HG02852 (cell line): ENCODE results near the gene MIS12.

ENCODE experiments used
- ATAC-seq: cut with Tn5 transposase; IDR thresholded peaks from one replicate; pipeline ENCODE4 v1.9.1; 2021; ENCODE audit warnings: mild to moderate bottlenecking, moderate library complexity; ENCODE audit not compliant: unreplicated experiment

Gene MIS12, protein sequence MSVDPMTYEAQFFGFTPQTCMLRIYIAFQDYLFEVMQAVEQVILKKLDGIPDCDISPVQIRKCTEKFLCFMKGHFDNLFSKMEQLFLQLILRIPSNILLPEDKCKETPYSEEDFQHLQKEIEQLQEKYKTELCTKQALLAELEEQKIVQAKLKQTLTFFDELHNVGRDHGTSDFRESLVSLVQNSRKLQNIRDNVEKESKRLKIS

GRCh38 chr17:5486206-5487124 is at the start of gene MIS12:
Gene MIS12 (plus strand): TSS chr17:5486566. CDS start chr17:5488863, 2,297 bp downstream.
- ATAC-seq = peak; percentile 83

GRCh38 chr17:5437721-5438317 is 48.5 kb upstream of the MIS12 start:
- no peak for ATAC-seq

DNA sequence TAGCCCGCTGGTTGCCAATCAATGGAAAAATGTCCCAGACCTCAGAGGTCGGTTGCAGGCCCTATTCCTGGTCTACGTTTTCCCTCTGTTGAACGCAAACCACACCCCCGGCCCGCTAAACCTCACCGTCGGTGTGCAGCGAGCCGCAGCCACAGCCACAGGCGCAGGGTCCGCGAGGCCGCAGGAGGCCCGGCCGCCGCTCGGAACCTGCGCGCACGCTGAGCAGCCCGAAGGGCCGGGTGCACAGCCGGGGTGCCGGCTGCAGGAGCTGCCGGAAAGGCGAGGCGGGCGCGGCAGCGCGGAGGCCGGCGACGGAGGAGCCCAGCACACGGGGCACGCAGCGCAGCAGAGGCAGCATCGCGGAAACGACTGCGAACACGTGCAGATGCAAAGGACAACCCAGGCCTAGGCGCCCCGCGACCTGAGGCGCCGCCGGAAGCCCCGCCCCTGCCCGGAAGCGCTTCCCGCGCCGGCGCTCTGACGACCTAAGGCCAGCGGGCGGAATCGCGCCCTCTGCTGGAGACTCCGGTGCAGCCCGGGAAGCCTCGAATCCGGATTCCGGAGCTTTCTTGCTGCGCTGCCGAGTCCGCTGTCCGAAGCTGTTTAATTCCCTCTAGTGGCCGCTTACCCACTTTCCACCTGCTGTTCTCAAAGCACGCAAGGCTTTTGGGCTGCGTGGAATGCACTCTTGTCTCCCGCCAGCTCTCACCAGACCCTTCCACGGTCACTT is 47.5 kb upstream of the MIS12 start, which contains the start of gene C1QBP:
Gene C1QBP (minus strand): TSS at position 440 of the 730 bp plus-strand sequence. CDS start 82 bp downstream, at position 358.
- ATAC-seq = peak; percentile 79

GRCh38 chr17:5439446-5439764 is 47.0 kb upstream of the MIS12 start:
- no peak for ATAC-seq

GRCh38 chr17:5443728-5444127 is 42.6 kb upstream of the MIS12 start:
- ATAC-seq = no peak

DNA sequence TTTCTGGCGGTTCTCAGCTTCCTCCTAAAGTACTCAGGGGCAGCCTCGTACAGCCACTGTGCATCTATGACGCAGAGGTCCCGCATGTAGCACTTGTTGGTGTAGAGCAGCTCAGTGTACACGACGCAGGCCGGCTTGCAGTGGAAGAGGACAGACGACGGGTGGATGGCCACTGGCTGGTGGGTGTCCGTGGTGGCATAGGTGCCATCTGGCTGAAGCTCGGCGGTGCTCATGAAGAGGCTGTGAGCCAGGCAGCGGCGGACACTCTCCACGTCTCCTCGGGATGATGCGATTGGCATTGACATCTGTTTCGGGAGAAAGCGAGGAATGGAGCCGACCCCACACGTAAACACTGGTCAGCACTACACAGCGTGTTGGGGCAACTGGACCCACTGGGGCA is 42.2 kb upstream of the MIS12 start:
- no peak for ATAC-seq

DNA sequence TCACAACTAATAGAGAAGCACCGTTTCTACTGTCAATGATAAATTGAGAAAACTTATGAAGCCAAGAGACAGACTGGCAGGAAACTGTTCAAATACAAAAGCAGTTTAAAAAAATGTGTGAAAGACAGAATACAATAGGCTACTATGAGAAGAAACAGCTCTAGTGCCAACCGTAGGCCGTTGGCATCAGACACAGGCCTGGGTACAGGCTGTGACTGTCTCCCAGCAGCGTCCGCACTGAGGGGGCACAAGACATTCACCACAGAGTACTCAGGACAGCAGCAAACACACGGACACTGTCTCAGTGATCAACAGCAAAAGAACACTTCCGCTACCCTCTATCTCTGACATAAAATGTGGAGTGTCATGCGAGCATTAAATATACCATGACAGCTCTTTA is 39.6 kb upstream of the MIS12 start:
- ATAC-seq = no peak

DNA sequence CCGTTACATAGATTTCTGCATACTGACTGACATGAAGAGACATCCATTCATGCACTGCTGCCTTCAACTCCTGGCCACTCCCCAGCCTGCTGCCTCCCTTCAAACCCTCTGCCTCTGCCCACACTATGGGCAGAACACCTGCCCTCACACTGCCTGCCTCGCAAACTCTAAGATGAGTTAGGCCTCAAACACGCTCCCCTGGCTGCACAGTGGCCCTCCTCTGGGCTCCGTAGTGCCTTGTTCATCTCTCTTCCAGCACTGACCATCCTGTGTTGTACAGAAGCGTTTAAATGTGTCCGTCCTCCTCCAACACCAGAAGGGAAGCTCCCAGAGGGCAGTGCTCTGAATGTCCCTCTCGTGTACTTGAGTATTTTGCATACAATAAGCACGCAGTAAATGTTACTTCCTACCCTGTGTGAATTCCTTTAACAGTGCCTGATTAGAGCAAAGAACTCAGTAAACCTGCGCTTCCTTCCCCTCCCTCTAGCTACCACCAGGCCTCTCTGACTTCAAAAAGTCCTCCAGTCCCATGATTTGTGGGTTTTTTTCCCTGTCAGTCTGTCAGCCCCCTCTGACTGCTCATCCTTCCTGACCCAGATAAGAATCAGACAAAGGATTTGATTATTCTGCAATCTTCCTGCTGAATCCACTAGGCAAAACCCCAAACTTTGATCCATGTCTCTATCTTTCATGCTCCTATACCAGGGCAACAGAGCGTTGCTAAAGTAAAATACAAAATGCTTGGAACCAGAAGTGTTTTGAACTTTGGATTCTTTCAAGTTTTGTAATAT is 21.5 kb upstream of the MIS12 start:
- ATAC-seq = no peak

- ATAC-seq = no peak
These were observed 20.1 kb upstream of the MIS12 start for GRCh38 chr17:5466295-5466694.

- no peak for ATAC-seq
These were observed 18.9 kb upstream of the MIS12 start for GRCh38 chr17:5467416-5467815.

GRCh38 chr17:5468075-5468473 is 18.3 kb upstream of the MIS12 start:
- ATAC-seq = peak; percentile 18

- ATAC-seq = no peak
These were observed 13.9 kb upstream of the MIS12 start for GRCh38 chr17:5472511-5472910.

GRCh38 chr17:5473906-5474305 is 12.5 kb upstream of the MIS12 start:
- ATAC-seq = no peak

- no peak for ATAC-seq
These were observed 7.4 kb upstream of the MIS12 start for GRCh38 chr17:5478992-5479391.

DNA sequence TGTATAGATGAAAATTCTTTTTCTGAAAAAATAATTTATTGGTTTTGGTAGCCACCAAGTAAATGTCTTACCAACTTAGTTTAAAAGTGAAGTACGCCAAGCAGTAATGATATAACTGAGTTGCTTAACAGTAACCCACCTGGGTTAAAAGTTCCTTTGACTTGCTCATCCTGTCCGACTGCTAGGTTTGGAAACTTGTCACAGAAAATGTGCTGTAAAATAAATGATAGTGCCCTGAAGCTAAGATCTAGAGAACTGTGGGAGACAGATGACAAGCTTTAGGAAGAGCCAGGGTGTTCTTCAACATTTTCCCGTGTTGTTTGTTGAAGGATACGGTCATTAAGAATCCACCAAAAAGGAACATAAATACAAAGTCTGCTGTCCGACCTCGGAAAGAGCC is 5.4 kb upstream of the MIS12 start:
- ATAC-seq = no peak

DNA sequence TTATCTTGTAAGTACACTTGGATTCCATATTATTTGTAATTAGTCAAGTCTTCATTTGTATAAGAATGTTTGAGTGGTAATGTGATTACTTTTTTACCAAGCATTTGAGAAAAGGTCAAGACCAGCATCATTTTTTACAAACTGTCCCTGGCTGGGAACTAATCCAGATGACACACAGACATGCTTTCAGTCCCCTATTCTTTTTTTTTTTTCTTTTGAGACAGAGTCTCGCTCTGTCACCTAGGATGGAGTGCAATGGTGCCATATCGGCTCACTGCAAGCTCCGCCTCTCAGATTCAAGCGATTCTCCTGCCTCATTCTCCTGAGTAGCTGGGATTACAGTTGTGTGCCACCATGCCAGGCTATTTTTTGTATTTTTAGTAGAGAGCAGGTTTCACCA is 4.9 kb upstream of the MIS12 start:
- no peak for ATAC-seq

GRCh38 chr17:5485270-5486205 is 828 bp upstream of the MIS12 start, which contains the start of gene DERL2:
Gene DERL2 (minus strand): TSS chr17:5486178. CDS start chr17:5486161, 17 bp downstream.
- peak; percentile 22 for ATAC-seq

- ATAC-seq = no peak
These were observed 2.4 kb downstream of the MIS12 start for GRCh38 chr17:5488752-5489151.

DNA sequence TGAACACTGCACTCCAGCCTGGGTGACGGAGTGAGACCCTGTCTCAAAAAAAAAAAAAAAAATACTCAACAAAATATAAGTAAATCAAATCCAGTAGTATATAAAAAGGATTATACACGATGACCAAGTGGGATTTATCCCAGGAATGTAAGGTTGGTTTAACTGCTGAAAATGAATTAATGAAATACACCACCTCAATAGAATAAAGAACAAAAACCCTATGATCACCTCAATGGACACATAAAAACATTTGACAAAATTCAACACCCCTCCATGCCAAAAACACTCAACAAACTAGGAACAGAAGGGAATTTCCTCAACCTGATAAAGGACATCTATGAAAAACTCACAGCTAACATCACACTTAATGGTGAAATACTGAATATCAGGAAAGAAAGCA is 6.6 kb downstream of the MIS12 start:
- no peak for ATAC-seq
